ENCODE data around the gene MYLIP. TPM values are rescaled to one million over a fixed set of nuclear protein-coding genes. Genes with fewer than 3 reads are reported as not detected.

MYLIP gene
- total RNA-seq, 1 donor from 2014 or later = 3.1 TPM

DNA sequence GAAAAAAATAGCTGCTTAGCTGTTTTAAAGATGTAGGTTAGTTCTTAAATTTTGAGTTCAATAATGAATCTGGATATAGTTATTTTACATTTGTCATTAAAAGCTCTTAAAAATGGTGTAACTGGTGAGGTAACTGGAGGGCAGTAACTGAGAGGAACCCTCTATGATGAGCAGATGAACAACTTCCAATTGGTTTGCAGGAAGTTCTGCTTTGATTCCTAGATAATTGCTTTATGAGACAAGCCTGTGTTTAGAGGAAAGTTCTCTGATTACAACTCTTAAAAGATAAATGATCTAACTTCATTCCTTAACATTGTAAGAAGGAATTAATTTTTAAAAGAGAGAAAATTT lies 8.5 kb downstream of the MYLIP start:
- no peak for DNase-seq (ENCODE audit: low spot score)
- ATAC-seq = no peak

DNA sequence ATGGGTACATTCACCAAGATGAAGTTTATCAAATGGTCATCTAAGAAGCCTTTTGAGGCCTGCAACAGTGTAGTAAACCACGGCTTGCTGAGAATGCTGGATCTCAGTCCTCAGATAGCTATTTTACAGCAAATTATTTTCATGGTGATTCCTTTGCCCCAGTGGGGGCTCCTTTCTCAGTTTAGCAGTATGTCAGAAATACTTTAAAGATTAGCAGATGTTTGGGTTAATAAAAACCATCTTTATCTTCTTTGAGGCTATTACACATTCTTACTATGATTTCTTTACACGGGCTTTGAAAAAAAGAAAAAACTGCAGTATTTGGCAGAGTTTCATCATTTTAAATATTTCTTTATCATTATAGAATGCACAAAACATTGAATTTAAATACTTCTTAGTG lies 10.7 kb downstream of the MYLIP start:
- DNase-seq (ENCODE audit: low spot score) (no peak), ATAC-seq (no peak)

DNA sequence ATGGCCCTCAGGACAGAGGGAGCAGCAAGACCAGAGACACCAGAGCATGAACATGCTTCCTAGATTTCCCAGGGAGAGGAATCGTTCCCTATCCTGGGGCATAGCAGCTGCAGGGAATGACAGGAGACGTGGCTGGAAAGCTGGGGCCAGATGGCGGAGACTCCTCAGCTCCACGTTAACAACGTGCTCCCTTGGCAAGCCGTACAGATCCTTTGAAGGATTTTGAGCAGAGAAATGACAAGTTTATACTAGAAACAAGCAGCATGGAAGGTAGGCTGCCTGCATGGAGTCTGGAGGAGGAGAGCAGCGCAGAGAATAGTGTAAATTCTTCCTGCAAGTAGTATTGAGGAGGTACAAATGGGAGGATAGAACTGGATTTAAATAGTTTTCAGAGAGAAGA lies 11.7 kb downstream of the MYLIP start:
- DNase-seq (ENCODE audit: low spot score) (no peak), ATAC-seq (no peak)

DNA sequence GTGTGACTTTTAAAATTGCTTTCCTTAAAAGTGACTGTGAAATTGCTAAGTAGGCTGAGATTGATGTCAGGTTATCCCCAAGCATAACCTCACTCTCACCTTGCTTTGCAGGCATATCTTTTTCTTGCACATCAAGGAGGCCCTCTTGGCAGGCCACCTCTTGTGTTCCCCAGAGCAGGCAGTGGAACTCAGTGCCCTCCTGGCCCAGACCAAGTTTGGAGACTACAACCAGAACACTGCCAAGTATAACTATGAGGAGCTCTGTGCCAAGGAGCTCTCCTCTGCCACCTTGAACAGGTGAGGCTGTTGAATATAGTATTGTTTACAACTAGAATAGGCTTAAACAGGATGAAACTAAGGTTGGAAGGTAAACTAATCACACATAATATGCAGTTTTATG lies 12.6 kb downstream of the MYLIP start:
- DNase-seq (ENCODE audit: low spot score) (no peak), ATAC-seq (no peak)

DNA sequence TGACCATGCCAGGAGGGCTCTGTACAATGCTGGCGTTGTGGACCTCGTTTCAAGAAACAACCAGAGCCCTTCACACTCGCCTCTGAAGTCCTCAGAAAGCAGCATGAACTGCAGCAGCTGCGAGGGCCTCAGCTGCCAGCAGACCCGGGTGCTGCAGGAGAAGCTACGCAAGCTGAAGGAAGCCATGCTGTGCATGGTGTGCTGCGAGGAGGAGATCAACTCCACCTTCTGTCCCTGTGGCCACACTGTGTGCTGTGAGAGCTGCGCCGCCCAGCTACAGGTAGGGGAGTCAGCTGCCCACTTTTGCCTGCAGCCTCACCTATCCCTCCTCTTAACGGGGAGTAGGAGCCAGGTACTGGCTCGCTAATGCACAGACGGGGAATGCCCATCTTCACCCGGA lies 16.2 kb downstream of the MYLIP start:
- no peak for ATAC-seq
- DNase-seq (ENCODE audit: low spot score) = no peak

DNA sequence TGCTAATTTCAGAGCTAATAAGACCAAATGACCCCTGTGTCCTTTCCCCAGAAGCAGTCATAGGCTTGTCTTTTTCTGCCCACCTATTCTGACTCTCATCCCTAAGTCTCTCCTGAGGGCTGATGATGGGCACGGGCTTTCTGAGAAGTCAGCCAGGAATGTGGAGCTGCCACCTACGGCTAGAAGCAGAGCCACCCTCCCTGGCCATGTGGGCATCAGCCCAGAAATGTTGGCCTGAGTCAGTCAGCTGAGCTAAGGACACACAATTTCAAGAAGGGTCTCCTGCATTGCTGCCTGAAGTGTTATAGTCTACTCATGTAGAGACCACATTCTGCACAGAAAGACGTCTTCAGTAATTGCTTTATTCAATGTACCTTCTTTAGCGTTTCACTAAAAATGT lies 17.1 kb downstream of the MYLIP start:
- ATAC-seq (no peak), DNase-seq (ENCODE audit: low spot score) (no peak)

DNA sequence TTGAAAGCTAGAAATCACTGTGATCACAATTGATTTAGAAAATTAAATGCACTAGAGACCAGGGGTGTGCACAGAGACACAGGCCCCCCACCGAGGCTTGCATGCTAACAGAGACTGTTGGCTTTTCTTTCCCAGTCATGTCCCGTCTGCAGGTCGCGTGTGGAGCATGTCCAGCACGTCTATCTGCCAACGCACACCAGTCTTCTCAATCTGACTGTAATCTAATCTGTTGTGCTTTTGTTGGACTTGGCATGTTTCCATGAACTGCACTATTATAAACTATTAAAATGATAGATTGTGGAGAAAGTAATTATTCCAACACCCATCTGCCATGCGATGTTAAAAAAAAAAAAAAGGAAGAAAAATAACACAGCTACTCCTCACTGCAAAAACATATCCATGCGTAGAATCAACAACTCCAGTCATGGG lies 17.7 kb downstream of the MYLIP start:
- no peak for ATAC-seq
- DNase-seq (ENCODE audit: low spot score) = no peak

DNA sequence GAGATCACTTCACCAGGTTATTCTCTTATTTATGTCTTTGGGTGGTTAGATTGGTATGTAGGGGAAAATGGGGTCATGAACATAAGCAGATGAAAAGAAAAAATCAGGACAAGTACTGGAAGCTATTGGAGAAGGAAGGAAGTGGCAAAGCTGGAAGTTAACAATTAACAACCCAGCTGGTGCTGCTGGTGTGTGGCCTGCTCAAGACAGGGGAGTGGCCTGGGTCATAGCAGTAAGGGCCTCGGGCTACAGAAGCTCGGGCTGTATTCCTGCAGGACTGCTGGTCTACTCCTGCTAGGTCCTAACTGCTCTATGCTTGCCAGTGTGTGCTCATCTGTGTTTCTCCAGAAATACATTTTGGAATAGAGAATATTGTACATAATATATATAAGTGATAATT lies 19.6 kb downstream of the MYLIP start:
- no peak for DNase-seq (ENCODE audit: low spot score)
- ATAC-seq = peak; percentile 26

DNA sequence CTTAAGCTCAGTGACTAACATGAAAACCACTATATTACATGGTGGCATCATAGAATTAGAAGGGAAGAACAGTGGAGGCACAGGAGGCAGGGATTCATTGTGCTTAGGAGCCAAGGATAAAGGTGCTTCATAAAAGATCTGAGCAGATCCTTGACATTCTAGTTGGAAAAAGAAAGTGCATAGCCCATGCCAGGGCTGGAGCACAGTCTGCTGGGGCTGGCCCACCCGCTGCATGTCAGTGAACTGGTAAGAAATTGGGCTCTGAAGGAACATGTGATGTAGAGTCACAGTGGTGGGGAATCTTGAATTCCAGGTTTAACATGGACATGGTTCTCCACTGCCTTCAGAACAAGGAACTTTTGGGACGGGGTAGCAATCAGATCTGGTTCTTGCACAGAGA lies 20.4 kb downstream of the MYLIP start:
- ATAC-seq (no peak), DNase-seq (ENCODE audit: low spot score) (no peak)

DNA sequence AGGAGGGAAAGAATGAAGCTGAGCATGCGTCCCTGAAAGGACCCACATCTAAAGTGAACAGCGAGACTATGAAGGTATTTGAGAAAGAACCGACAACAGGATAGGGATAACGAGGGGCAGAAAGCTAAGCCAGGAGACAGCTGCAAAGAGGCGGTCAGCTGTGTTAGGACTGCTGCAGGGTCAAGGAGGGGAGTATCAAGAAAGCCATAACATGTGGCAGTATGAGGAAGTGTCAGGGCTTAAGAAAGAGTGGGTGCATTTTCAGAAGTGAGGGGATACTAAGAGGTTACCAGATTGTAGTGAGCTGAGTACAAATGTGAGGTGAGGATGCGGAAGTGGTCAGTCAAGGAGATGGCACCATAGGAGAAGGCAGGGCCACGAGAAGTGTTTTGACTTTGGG lies 21.2 kb downstream of the MYLIP start:
- no peak for DNase-seq (ENCODE audit: low spot score)
- ATAC-seq = no peak

DNA sequence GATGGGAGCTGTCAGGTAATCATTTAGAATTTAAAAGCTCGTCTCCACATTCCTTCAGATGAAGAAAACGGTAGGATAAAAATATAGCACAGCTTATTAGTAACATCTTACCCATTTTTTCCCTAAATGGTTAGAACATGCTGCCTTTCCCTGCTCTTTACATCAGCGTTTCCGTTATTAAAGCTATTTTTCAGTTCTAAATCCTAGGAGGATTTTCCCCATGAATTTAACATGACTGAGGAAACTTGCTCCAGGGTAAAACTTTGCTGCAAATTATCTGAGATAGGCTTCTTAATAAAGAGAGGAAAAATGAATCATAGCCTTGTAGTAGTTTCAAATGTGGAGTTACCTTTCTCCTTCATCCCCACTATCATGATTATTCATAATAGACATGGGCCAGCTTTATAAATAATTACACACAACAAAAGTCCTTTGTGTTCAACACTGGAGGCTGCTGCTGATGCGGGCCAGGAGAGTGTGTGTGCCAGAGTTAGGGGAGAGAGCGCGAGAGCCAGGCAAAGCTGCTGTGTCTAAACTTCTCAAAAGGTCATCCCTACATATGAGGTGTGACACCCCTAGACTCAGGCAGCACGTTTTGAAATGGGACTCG lies 24.4 kb downstream of the MYLIP start:
- DNase-seq (ENCODE audit: low spot score) = no peak
- ATAC-seq = no peak

DNA sequence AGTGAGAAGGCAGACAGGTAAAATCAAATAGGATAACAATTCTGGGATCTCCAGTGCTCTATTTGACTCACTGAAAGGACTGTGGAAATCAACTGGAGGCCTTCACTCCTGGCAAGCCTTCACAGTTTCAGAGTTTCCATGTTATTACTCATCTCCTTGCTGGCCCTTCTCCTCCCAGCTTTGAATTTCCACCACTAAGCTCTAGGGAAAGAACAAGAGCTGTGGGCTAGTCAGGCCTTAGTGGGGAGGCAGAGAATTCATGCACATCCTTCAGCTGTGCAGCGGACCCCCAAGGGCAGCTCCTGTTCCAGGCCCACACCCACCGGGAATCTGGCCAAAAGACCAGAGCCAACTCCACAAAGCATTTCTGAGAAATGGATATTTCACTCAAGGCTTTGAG lies 26.0 kb downstream of the MYLIP start:
- ATAC-seq (no peak), DNase-seq (ENCODE audit: low spot score) (no peak)

DNA sequence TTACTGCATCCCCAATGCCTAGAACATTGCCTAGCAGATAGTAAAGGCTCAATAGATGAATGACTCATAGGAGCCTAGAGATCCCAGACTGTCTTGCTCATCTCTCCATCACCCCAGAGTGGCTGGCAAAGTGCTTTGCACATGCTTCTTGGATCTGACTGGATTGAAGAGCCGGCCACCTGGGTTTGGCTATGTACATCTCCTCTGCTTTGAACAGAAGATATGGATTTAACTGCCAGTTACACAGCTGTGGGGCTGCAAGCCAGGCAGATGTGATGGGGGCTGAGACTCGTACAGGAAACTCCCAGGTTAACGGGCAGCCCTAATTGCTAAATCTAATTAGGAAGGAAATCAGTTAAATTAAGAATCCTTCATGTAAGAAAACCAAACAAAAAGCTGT lies 28.6 kb downstream of the MYLIP start:
- DNase-seq (ENCODE audit: low spot score) (no peak), ATAC-seq (no peak)

DNA sequence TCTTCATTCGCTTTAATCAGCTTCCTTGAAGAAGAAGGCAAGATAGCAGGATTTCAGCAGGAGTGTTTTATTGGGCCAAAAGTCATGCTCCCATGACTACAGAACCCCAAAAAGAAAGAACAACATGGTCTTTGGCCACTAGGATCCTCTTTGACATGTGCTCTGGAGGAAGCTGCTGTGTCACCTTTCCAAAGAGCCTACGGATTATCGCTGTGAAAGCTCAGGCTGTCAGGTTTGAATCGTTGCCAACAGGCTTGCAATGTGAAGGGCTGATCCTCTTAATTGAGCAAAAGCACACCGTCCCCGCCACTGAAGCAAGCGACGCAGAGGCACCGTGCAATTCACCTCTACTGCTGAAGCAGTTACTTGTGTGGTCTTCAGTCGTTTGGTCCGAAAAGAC lies 29.0 kb downstream of the MYLIP start:
- DNase-seq (ENCODE audit: low spot score) (no peak), ATAC-seq (no peak)

DNA sequence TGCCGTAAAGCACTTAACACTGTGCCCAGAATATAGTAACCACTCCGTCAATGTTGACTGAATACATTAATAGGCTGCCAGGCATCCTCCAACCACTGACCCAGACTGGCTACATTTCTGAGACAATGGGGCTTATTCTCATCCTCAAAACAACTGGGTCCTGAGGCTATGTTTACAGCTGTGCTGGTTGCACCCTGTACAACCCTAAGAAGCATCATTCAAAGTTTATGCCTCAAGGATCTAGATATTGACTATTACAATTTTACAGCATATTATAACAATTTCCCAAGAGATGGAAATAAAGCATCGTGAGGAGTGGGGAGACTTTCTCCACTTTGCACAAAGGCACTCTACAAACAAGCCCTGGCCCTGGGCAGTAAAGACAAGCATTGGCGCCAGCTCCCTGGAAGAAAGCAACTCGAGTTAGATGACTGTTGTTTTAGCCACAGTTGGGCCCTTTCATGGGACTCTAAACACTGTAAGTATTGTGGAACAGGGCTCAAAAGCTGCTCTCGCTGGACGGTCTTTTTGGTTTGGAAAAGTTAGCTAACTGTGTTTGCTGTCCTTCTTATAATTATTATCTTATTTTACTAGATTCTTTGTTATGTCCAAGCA lies 30.2 kb downstream of the MYLIP start:
- ATAC-seq (no peak), DNase-seq (ENCODE audit: low spot score) (no peak)

DNA sequence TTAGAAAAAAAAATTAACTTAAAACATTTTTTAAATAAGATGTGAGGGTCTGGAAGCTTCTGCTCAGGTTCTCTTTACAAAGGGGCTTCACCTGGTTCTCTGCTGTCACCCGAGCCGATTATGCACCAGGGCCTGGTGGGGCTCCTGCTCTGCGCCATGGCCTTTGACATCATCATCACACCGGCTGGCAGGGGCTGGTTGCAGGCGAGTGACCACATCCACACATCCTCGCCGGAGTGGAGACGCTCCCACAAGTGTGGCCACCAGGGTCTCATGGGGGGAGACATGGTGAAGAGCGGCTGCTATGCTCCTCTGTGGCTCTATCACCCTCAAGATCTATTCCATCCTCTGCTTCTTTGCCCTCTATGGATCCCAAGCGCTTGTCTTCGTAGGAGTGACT lies 31.9 kb downstream of the MYLIP start:
- DNase-seq (ENCODE audit: low spot score) (no peak), ATAC-seq (no peak)

DNA sequence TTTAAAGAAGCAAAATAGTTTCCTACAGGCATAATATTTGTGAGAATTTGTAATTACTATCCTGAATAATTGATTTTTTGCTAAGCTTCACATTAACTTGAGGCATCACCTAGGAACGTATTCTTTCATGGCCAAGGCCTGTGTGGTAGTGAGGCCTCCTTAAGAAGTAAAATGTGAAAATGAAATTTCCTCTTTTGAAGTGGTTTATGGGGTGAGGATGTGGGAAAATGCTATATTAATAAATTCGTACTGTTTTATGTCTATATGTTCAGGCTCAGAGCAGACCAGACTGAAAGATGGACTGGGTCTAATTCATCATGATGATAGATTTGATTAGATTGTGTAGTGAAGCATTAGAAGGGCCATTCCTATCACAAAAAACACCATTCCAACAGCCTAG lies 33.1 kb downstream of the MYLIP start:
- ATAC-seq = no peak
- DNase-seq (ENCODE audit: low spot score) = no peak

DNA sequence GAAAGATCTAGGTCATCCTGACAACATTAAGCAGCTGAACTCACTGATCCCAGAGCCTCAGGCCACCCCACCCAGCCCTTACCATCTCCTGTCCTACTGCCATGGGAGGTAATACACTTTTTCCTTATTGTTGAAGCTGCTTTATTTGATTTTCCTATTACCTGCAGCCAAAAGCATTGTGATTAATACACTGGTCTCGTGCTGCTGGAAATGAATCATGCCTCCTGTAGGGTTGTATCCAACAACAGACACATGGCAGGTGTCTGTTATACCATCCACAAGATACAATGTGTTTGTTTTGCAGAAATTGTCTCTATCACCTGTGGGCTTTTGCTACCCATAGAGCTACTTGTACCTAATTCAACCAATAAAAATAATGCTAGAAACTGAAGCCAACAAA lies 34.2 kb downstream of the MYLIP start:
- no peak for DNase-seq (ENCODE audit: low spot score)
- ATAC-seq = no peak

DNA sequence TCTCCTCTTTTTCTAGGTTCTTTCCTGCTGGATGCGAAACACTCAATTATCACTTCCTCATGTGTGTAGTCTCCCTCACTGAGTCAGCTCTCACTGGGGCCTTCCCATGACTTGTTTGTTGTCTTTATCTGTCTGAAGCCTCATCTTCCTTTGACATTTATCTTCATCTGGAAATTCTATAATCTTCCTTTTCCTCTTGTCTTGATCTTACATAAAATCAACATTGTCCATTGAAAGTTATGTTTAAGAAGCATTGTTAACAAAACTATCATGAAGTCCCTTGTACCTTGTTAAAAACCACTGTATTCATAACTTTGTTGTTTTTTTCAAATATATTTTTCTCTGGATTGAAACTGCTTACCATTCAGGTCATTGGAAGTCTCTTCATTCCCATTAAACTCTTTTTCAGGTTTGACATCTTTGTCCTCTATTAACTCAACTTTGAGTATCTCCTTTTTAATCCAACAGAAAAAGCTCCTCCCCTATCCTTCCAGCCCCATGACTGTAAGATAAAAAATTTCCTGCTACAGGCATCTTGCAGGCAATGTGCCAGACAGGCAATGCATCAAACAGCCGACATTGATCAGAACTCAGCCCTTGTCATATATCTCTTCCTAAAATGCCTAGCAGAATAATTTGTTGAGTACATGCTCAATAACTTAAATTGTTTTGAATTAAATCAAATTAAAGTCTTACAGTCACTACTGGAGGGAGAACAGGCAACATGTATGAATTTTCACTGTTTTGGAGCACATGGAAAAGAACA lies 34.8 kb downstream of the MYLIP start:
- no peak for DNase-seq (ENCODE audit: low spot score)
- ATAC-seq = no peak

DNA sequence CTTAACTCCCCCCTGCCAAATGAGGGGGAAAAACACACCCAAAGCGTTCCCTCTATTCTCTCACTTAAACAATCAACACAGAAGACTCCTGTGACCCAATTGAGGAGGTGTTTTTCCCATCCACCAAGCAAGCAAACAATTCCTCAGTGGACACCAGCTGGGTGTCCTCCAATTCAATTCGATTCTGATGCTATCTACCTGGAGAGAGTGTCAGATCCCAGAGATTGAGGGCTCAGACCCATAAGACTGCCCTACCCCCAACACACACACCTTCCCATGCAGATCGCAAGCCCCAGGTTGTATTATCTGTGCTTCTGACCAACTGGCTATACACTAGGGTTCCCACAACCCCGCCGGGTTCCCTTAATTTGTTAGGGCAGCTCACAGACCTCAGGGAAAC lies 36.8 kb downstream of the MYLIP start:
- DNase-seq (ENCODE audit: low spot score) (no peak), ATAC-seq (no peak)

DNA sequence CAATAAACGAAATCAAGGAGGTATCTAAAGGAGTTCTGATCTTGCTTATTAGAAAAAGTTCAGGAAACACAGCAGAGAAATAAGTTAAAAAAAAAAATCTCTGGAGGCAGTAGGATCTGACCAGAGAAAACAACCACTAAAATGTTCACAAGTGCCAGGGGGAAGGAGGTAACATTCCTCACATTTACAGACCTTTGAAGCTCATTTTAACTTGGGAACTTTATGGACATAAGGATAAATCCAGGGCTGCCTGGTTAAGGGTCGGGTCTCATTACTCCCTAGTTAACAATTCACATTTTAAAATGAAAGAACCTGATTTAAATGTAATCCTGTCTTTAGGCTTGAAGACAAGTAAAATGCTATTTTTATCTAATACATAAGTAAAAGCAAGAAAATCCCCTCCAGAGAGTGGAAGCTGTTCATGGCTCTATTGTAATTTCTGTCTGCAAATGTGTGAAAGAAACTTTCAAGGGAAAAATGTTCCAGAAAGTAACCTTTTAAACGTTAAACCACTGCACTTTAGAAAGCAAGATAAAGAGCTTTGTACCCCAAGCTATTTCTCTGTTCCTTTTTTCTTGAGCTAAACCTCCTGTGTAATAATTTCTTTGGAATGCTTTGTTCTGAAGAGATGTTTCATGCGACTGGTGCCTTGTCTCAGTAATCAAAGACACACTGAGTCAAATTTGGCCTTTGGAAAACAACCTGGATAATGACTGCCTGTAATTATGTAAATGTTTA lies 38.2 kb downstream of the MYLIP start:
- DNase-seq (ENCODE audit: low spot score) = no peak
- ATAC-seq = no peak

DNA sequence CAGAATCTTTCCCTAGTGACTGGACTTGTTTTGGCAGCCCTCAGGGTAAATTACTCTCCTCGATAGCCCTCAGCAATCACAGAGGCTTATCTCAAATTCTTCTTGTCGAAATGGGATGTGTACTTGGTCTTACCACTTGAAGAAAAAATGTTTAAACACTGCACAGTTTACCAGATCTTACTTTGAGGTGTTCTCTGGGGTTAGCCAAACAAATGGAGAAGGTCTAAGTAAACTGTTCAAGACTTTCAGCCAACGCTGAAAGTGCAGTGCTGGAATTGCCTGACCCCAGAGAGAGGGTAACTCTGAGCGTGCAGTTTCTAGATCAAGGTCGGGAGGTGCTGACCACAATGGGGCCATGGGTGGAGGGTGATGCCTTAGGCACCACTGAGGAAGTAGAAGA lies 39.2 kb downstream of the MYLIP start:
- DNase-seq (ENCODE audit: low spot score) (no peak), ATAC-seq (no peak)
